H1 (cell line): Measurements from ENCODE around the gene CD99. TPM values are rescaled to one million over a fixed set of nuclear protein-coding genes. Genes with fewer than 3 reads are reported as not detected.

Experiments used
- polyA plus RNA-seq, 7 experiments: library from polyadenylated mRNA; depleted of rRNA in 3 of 7; stranded (reverse) in 5 of 7; unstranded in 2 of 7; fragments of >200 nt in 5 of 7; fragments of 200-250 nt in 2 of 7; gene quantifications; 1 replicate in 5 of 7; 2 replicates in 1 of 7; 4 replicates in 1 of 7; pipeline versions ENCODE4 v1.2.1 to v1.2.3, GENCODE V29; 2011 to 2013; ENCODE audit warnings: missing spikeins in 2 of 7, mixed read lengths in 2 of 7
- total RNA-seq: library from RNA; stranded (reverse); fragmentation: NEBNext Ultra II Directional; extraction: Animal tissue kit (Norgen Biotek cat#: 25700); gene quantifications from 2 replicates; pipeline ENCODE4 v1.2.1, GENCODE V29; 2021

The CD99 gene
- total and polyA plus RNA-seq, 2 of the 8 experiments (the other 6 are each of a cell fraction or from before 2014, with no cell fraction given) = 30.1 to 47.8 TPM

Other genes starting within 250 kb of the CD99 start
- gene DHRSX, start 190.3 kb upstream of the CD99 start, total RNA-seq = 29.1 and 35.1 TPM in 2 replicates
- gene DHRSX, start 190.3 kb upstream of the CD99 start, polyA plus RNA-seq (2011; rRNA removed) = 43.4 and 46.8 TPM in 2 replicates
- gene ZBED1, start 190.3 kb upstream of the CD99 start, total RNA-seq = 45.8 and 46.4 TPM in 2 replicates
- gene ZBED1, start 190.3 kb upstream of the CD99 start, polyA plus RNA-seq (2011; rRNA removed) = 28.5 and 41.4 TPM in 2 replicates
- gene XG, start 60.7 kb downstream of the CD99 start, total RNA-seq = 0.31 and 0.78 TPM in 2 replicates
- gene XG, start 60.7 kb downstream of the CD99 start, polyA plus RNA-seq (2011; rRNA removed) = 0.19 and 0.33 TPM in 2 replicates
- gene GYG2, start 137.6 kb downstream of the CD99 start, total RNA-seq = 65.3 and 65.4 TPM in 2 replicates
- 52.8 and 63.7 TPM in 2 replicates for gene GYG2, start 137.6 kb downstream of the CD99 start, polyA plus RNA-seq (2011; rRNA removed)
- 3.2 and 3.4 TPM in 2 replicates for gene ARSD, start 238.0 kb downstream of the CD99 start, total RNA-seq
- gene ARSD, start 238.0 kb downstream of the CD99 start, polyA plus RNA-seq (2011; rRNA removed) = 1.8 and 3.5 TPM in 2 replicates